Occipital lobe (tissue), 2 donors: ENCODE results near the gene KCNMA1. TPM values are rescaled to one million over a fixed set of nuclear protein-coding genes. Genes with fewer than 3 reads are reported as not detected.

Source experiments
- DNase-seq: peaks from one replicate; lab custom pipeline; 2025; lab: John Stamatoyannopoulos, UW
- total RNA-seq: library from RNA; depleted of rRNA; stranded (reverse); fragments of >200 nt; gene quantifications from one replicate; pipeline ENCODE4 v1.2.3, GENCODE V29; 2014

KCNMA1 gene
- total RNA-seq, 1 donor from 2014 or later = 43.0 TPM

- no peak for DNase-seq
Measured at GRCh38 chr10:76971547-76972170, 665.9 kb downstream of the KCNMA1 start.

GRCh38 chr10:76970711-76971519, 666.7 kb downstream of the KCNMA1 start:
- DNase-seq = no peak

GRCh38 chr10:76969366-76969948, 668.2 kb downstream of the KCNMA1 start:
- no peak for DNase-seq

DNA sequence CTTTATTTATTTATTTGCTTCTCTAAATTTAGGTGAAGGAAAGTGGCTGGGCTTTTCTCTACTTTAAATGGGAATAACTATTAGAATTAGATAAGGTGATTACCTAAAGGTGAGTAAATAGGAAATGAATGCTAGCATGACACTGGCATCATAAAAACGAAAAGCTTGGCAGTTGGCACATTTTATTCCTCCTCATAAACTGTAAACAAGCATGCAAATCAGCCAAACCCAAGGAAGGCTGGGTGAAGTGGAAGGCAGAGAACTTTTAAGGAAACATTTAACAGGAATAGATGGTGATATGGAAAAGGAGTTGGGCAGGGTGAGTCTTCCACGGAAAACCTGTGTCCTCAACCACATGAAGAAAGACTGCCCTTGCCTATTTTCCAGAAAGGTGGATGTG, 669.1 kb downstream of the KCNMA1 start:
- no peak for DNase-seq

GRCh38 chr10:76962851-76963250, 674.8 kb downstream of the KCNMA1 start:
- DNase-seq = no peak

DNA sequence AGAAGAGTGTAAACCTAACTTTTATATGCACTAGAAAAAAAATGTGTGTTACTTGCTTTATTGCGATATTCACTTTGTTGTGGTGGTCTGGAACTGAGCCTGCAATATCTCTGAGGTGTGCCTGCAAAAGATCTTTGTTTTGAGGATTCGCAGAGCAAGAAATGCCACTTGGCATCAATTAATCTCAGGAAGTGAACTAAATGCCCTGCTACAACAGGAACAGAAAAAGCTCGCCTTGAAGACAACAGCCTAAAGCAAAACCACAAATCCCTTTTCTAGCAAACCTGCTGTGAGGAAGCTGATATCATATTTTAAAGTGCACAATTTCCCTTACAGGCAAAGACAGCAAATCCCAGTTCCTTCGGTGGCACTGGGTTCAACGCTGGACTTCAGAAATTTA, 675.8 kb downstream of the KCNMA1 start:
- DNase-seq = no peak

GRCh38 chr10:76959111-76959510, 678.5 kb downstream of the KCNMA1 start:
- DNase-seq = no peak

DNA sequence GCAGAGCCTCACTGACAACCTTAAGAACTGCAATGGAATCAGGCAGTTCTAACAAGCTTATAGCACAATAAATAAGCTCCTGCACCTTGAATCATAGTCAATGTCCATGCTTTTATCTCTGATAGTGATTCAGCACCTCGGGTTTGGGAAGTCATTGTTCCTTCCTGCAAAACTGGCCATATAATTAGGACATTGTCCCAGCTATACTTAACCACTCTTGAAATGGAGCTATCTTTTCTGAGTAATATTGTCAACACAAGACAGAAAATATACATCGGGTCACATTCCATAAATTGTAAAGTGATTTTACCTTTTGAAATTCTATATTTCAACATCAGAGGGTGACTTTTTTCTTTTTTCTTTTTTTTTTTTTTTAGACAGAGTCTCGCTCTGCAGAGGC, 682.8 kb downstream of the KCNMA1 start:
- DNase-seq = no peak

- DNase-seq = no peak
Measured at GRCh38 chr10:76950354-76950753, 687.3 kb downstream of the KCNMA1 start.

GRCh38 chr10:76946270-76946669, 691.3 kb downstream of the KCNMA1 start:
- no peak for DNase-seq

DNA sequence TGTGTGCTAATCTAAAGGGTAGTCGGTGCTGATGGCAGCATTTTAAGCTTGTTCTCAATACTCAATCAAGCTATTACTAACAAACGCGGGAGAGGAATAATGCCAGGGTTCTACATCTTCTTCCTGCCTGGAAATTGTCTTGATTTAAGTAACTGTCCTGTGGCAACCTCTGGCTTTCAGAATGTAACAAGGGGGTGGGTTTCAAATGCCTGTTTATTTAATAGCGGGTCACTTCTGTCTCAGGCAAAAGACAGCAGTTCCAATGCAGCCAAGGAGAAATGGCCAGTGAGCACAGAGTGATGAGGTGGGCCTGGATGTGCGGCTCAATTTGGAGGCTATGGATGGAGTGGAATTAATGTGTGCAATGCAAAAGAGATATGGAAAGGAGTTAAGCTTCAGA, 692.4 kb downstream of the KCNMA1 start:
- DNase-seq = no peak

- DNase-seq = no peak
Measured at GRCh38 chr10:76944640-76945039, 693.0 kb downstream of the KCNMA1 start.

- no peak for DNase-seq
Measured at GRCh38 chr10:76942628-76943416, 694.8 kb downstream of the KCNMA1 start.

GRCh38 chr10:76939933-76940468, 697.6 kb downstream of the KCNMA1 start:
- no peak for DNase-seq

GRCh38 chr10:76937181-76937600, 700.4 kb downstream of the KCNMA1 start:
- DNase-seq = no peak

DNA sequence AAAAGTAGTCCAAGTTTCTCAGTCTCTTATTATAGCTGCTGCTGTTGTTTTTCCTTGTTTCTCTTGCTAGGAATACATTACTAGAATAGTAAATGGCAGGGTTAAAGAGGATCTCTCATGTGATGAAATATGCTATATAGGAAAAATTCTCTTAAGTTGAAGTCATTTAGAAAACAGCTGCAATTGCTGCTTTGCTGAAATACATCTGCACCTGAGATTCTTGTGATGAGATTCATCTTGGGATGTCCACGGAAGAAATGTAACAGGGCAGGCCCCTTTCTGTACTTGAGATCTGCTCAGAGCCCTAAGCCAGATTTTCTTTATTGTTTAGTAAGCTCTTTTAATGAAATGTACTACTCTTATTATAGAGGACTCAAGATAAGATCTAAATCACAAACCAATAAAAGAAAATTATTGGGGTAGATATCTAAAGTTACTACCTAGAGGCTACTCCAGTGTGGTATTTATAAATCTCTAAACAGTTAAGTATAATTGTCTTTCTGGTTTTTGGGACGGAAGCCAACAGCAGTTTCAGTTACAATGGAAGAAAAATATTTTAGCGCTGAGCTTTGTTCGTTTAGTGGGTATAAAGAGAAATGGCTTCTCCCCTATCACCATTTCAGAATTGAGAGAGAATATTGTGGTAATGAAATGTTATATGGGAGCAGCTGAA, 701.5 kb downstream of the KCNMA1 start:
- no peak for DNase-seq

DNA sequence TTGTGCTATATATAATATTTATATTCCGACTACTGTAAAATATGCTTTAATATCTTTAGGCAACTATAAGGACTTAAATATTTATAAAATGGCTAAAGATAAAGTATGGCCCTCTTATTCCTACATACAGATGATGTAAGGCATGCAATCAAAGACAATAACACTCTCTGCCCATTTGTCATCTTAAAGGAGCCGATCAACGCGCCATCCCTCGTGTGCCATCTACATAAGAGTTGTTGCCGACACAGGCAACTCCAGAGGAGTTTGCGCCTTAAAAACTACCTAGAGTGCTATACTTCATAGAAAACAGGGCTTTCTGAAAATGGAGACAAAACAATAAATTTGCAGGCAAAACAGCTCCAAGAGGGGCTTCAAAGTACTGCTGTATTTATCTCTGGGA, 709.0 kb downstream of the KCNMA1 start:
- DNase-seq = no peak

- DNase-seq = no peak
Measured at GRCh38 chr10:76925636-76926405, 711.8 kb downstream of the KCNMA1 start.

DNA sequence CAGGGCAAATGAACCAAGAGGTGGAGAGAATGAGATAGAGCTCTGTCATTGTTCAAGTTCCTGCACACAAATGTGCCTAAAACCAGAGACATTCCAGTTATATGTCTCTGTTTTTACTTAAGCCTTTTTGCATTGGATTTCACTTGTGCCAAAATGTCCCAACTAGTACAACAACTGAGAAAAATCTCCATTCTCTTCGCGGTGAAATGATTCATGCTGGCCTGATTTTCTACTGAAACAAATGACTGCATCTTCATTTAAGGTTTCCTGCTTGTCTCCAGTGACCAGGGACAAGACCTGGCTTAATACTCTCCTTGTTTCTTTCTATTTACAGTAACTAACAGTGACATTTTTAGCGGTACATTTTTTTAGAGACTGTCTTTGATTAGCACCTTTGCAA, 714.9 kb downstream of the KCNMA1 start:
- DNase-seq = no peak

DNA sequence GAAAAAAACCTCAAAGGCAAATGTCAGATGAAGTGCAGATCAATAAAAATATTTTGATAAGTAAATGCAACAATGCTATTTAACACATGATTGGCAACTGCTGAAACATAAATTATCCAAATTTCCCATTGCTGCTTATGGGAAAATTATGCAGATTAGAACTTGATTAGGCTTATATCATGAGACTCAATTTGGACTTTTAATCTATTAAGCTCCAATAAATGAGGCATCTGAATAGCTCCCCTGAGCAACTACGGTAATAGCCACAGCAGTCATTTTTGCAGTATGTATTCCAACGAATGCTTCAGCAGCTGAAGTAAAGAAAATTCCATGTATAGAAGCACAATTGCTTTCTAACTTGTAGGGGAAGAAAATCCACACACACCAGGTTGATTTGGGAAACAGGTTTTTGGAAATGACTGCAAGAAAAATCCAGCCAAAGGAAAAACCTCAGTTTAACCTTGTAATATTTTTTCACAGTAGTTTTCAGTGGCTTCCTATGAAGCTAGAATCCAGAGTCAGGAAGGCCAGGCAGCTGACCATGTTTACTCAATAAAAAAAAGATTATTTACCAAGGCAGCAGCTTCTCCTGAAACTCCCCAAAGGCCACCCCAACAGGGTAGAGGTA, 716.1 kb downstream of the KCNMA1 start:
- DNase-seq = no peak
